ENCODE measurements around the gene ONECUT2. TPM values are rescaled to one million over a fixed set of nuclear protein-coding genes. Genes with fewer than 3 reads are reported as not detected.

The ONECUT2 gene
- polyA plus RNA-seq, 3 donors: under 0.01 to 0.09 (median 0.01) TPM

Other genes starting within 250 kb of the ONECUT2 start
- gene ST8SIA3, start 82.8 kb upstream of the ONECUT2 start, polyA plus RNA-seq: under 1 TPM in 2 of 3 donors, not detected in 1; 0.01 to 0.41 TPM
- 10 to 100 TPM in 2 of 3 donors, 1 to 10 TPM in 1; 6.2 to 14.5 (median 13.9) TPM for gene FECH, start 151.3 kb downstream of the ONECUT2 start, polyA plus RNA-seq
- 10 to 100 TPM; 36.2 to 66.3 (median 53.8) TPM for gene NARS1, start 186.5 kb downstream of the ONECUT2 start, polyA plus RNA-seq